K562 (cell line): Measurements from ENCODE around the gene KAT2B. TPM values are rescaled to one million over a fixed set of nuclear protein-coding genes. Genes with fewer than 3 reads are reported as not detected.

Source experiments
- ATAC-seq: fragments of 200-7000 bp; cut with Tn5 transposase; 3 replicates; pipeline ENCODE4 v1.9.1; 2020; ENCODE audit warnings: moderate library complexity
- BruUV-seq: library from RNA; stranded (reverse); fragments of 400-500 nt; replicated peaks from 2 replicates; lab custom pipeline; 2021; lab: Mats Ljungman, UMichigan
- CTCF ChIA-PET: fragments of 300-600 bp; formaldehyde crosslinking; extraction: SDS; loops from one replicate; lab custom pipeline; 2021; ENCODE audit warnings: low intra/inter-chr PET ratio; lab: Yijun Ruan, JAX
- POLR2A ChIA-PET: fragments of 300-600, 350-650 bp; sonication (Branson Sonifier 250); formaldehyde crosslinking; extraction: SDS; loops from one replicate; lab custom pipeline; 2021; ENCODE audit warnings: antibody characterized with exemption, inconsistent platforms; lab: Yijun Ruan, JAX
- DNase-seq, 4 experiments: peaks; one replicate each; pipeline versions ENCODE4 v3.0.0 to v3.0.0-alpha.2; 2011 to 2018; ENCODE audit warnings: low spot score in 3 of 4, mixed read lengths in 3 of 4; ENCODE audit errors: extremely low read depth in 1 of 4
- FAIRE-seq: peaks from 2 replicates; lab custom pipeline; 2011; peaks lifted over from hg19 to GRCh38; lab: Jason Lieb, UNC
- H2AFZ ChIP-seq: 2 replicates; pipeline ENCODE4 v1.6.0; 2011; ENCODE audit warnings: low read depth, low read length, control low read depth, inconsistent platforms
- H3K27ac ChIP-seq: fragments of 200-600 bp; 3 replicates; pipeline ENCODE4 v1.8.0; 2011; ENCODE audit warnings: low read depth, mild to moderate bottlenecking, control low read depth, inconsistent platforms, low read length, moderate library complexity, mixed read lengths; ENCODE audit errors: extremely low read depth
- H3K27me3 ChIP-seq, 2 experiments: fragments of 300-600 bp in 1 of 2; 2 replicates in 1 of 2; 3 replicates in 1 of 2; pipeline versions ENCODE4 v1.6.0 to v1.8.0; 2011; ENCODE audit warnings: inconsistent platforms in 2 of 2, low read length in 2 of 2, mild to moderate bottlenecking in 1 of 2, mixed read lengths in 1 of 2, moderate library complexity in 1 of 2; ENCODE audit not compliant: control insufficient read depth in 2 of 2, insufficient read depth in 2 of 2
- H3K36me3 ChIP-seq: fragments of 300-600 bp; 3 replicates; pipeline ENCODE4 v1.8.0; 2011; ENCODE audit warnings: mild to moderate bottlenecking, low read length, inconsistent platforms; ENCODE audit not compliant: control insufficient read depth, insufficient read depth
- H3K4me1 ChIP-seq, 2 experiments: fragments of 200-600 bp in 1 of 2; replicated peaks in 1 of 2; 2 replicates in 1 of 2; 3 replicates in 1 of 2; pipeline versions ENCODE4 v1.5.1 to v1.8.0; 2011; ENCODE audit warnings: inconsistent platforms in 2 of 2, low read length in 2 of 2, mild to moderate bottlenecking in 1 of 2, mixed read lengths in 1 of 2, moderate library complexity in 1 of 2; ENCODE audit not compliant: control insufficient read depth in 2 of 2, insufficient read depth in 2 of 2
- H3K4me2 ChIP-seq: 2 replicates; pipeline ENCODE4 v1.6.1; 2011; ENCODE audit warnings: low read length, control low read depth, inconsistent platforms, mixed read lengths; ENCODE audit not compliant: insufficient read depth
- H3K4me3 ChIP-seq: fragments of 200-600 bp; sonication (generic), shearing (Covaris generic); 2 replicates; pipeline ENCODE4 v1.5.1; 2016; ENCODE audit warnings: control low read depth, inconsistent platforms
- H3K79me2 ChIP-seq: fragments of 200-600 bp; 3 replicates; pipeline ENCODE4 v1.8.0; 2011; ENCODE audit warnings: low read length, inconsistent platforms; ENCODE audit not compliant: control insufficient read depth, insufficient read depth
- H3K9ac ChIP-seq, 2 experiments: 2 replicates each; pipeline versions ENCODE4 v1.6.0 to v1.6.1; 2011; ENCODE audit warnings: low read depth in 2 of 2, low read length in 2 of 2, control low read depth in 1 of 2, inconsistent platforms in 1 of 2, mild to moderate bottlenecking in 1 of 2, mixed read lengths in 1 of 2; ENCODE audit not compliant: insufficient read depth in 1 of 2
- H3K9me1 ChIP-seq: one replicate; pipeline ENCODE4 v1.6.0; 2011; ENCODE audit warnings: inconsistent platforms, mild to moderate bottlenecking, low read length, moderate library complexity; ENCODE audit not compliant: control insufficient read depth, insufficient read depth
- H3K9me3 ChIP-seq: replicated peaks from 2 replicates; pipeline ENCODE4 v1.5.1; 2011; ENCODE audit warnings: low read depth, low read length, inconsistent platforms; ENCODE audit not compliant: control insufficient read depth, insufficient read depth
- H4K20me1 ChIP-seq: replicated peaks from 2 replicates; pipeline ENCODE4 v1.6.1; 2011; ENCODE audit warnings: low read length, inconsistent platforms, mixed read lengths; ENCODE audit not compliant: control insufficient read depth, insufficient read depth
- ATF1 ChIP-seq, 2 experiments: fragments of 450-650 bp in 1 of 2; IDR thresholded peaks; 2 replicates each; pipeline ENCODE4 v1.6.1; 2016; ENCODE audit warnings: missing compliant biosample characterization in 1 of 2, missing genetic modification characterization in 1 of 2
- HCFC1 ChIP-seq: IDR thresholded peaks from 2 replicates; pipeline ENCODE4 v1.6.1; 2012; ENCODE audit warnings: low read depth, low read length, improper control_type of control experiment
- HSF4 ChIP-seq: fragments of 250-450 bp; sonication (Bioruptor Pico); IDR thresholded peaks from 2 replicates; pipeline ENCODE4 v2.1.2; 2022; ENCODE audit warnings: mild to moderate bottlenecking, moderate library complexity, borderline replicate concordance
- TRIM28 ChIP-seq: fragments of 450-650 bp; IDR thresholded peaks from 2 replicates; pipeline ENCODE4 v1.6.1; 2017
- ZKSCAN3 ChIP-seq: fragments of 250-450 bp; sonication (Bioruptor Pico); IDR thresholded peaks from 2 replicates; pipeline ENCODE4 v1.4.0; 2020
- ZNF124 ChIP-seq: sonication (generic); formaldehyde crosslinking; IDR thresholded peaks from 2 replicates; pipeline ENCODE4 v1.8.1; 2022; ENCODE audit warnings: missing genetic modification reagents
- ZNF232 ChIP-seq: sonication (generic); formaldehyde crosslinking; IDR thresholded peaks from 2 replicates; pipeline ENCODE4 v1.8.0; 2022; ENCODE audit warnings: mild to moderate bottlenecking, missing genetic modification reagents
- WGBS: fragments of 100-300 bp; shearing (Covaris generic); methylation state at CpG from one replicate; pipeline ENCODE4 v1.1.6; 2016; ENCODE audit warnings: low coverage, mixed read lengths; ENCODE audit not compliant: insufficient coverage; ENCODE audit errors: missing lambda C conversion rate; 5-methylcytosine and 5-hydroxymethylcytosine counted together
- in situ Hi-C: fragments of 300-500 bp; cut with MboI; formaldehyde crosslinking; loops from 4 replicates; pipeline ENCODE4 v1.15.0; 2018; ENCODE audit warnings: inconsistent platforms, mixed read lengths
- intact Hi-C: fragments of 100-400 bp; cut with micrococcal nuclease; formaldehyde crosslinking; loops from 2 replicates; pipeline ENCODE4 v1.14.2; 2022
- polyA plus RNA-seq, 8 experiments: library from polyadenylated mRNA; depleted of rRNA in 4 of 8; stranded (reverse) in 5 of 8; unstranded in 3 of 8; fragments of >200 nt; fragmentation: Nextera tagmentation in 2 of 8; fragmentation: Illumina TruSeq in 1 of 8; extraction: Ambion mirVana in 2 of 8; extraction: Trizol in 1 of 8; gene quantifications; 2 replicates each; pipeline versions ENCODE4 v1.2.1 to v1.2.3, GENCODE V29; 2011 to 2014; ENCODE audit warnings: inconsistent platforms in 1 of 8, missing spikeins in 1 of 8
- total RNA-seq, 7 experiments: library from RNA; depleted of rRNA in 6 of 7; stranded (reverse); fragments of >200 nt in 6 of 7; fragmentation: Illumina TruSeq in 2 of 7; extraction: Trizol in 2 of 7; gene quantifications; 2 replicates each; pipeline versions ENCODE4 v1.2.1 to v1.2.3, GENCODE V29; 2011 to 2021; ENCODE audit warnings: low replicate concordance in 1 of 7
- TF ChIP-seq, protein P1 (sequence below): fragments of 450-650 bp; conservative IDR thresholded peaks from 2 replicates; pipeline ENCODE4 v1.6.1; 2016; ENCODE audit warnings: missing genetic modification characterization, low read depth, mild to moderate bottlenecking, missing compliant biosample characterization, moderate library complexity
- TF ChIP-seq, protein P2 (sequence below): sonication (generic); formaldehyde crosslinking; IDR thresholded peaks from 2 replicates; pipeline ENCODE4 v1.8.0; 2022; ENCODE audit warnings: mild to moderate bottlenecking, low read depth, missing genetic modification reagents
- TF ChIP-seq, protein P3 (sequence below): fragments of 450-650 bp; IDR thresholded peaks from 2 replicates; pipeline ENCODE4 v1.6.1; 2018; ENCODE audit not compliant: partially characterized antibody
- TF ChIP-seq, protein P4 (sequence below): fragments of 450-650 bp; IDR thresholded peaks from 2 replicates; pipeline ENCODE4 v1.6.1; 2017; ENCODE audit warnings: mild to moderate bottlenecking, moderate library complexity

Gene KAT2B
- total and polyA plus RNA-seq, 9 of the 15 experiments (the other 6 are each of a cell fraction or from before 2014, with no cell fraction given): 3.3 to 14.9 (median 12.2) TPM

DNA sequence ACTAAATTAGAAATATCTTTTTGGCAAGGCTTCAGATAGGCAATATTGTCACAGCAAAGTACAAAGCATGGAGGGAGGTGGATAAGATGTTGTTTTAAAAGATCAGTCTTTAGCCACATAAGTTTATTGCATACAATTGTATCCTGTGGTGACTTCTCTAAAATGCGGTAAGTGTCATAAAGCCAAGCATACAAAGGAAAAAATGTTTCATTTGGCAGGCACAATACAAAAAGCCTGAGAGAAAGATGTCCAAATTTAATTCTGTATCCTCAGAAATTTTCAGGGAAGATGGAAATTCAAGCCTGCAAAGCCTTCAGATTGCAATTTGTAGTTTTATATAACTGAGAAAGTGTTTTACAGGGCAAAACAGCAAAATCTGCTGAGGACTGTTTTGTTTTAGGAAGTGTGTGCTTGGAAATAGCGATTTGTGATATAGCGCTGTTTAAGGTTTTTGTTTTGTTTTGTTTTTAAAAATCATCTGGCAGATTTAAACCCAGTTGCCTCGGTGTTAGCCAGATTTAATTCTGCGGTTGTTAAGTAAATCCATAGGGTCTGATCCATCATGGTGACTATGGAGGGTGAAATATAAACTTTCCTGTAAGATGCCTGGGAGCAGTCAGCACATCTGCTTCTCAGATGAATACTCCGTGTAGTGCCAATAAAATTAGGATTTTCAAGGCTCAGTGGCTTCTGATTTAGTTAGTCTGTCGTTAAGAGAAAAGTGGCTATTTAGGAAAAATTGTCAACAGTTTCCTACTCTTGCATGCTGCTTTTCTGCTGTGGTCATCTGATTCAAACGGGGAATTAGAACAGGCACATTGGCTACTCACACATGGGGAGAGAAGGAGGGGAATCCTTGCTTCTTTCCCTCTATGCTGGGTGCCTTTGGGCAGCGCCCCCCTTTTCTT lies 8.0 kb downstream of the KAT2B start (continued):
- TF ChIP-seq HSF4 (no peak), ZNF232 (no peak)
- TF ChIP-seq, protein P1, sequence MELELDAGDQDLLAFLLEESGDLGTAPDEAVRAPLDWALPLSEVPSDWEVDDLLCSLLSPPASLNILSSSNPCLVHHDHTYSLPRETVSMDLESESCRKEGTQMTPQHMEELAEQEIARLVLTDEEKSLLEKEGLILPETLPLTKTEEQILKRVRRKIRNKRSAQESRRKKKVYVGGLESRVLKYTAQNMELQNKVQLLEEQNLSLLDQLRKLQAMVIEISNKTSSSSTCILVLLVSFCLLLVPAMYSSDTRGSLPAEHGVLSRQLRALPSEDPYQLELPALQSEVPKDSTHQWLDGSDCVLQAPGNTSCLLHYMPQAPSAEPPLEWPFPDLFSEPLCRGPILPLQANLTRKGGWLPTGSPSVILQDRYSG: no peak

DNA sequence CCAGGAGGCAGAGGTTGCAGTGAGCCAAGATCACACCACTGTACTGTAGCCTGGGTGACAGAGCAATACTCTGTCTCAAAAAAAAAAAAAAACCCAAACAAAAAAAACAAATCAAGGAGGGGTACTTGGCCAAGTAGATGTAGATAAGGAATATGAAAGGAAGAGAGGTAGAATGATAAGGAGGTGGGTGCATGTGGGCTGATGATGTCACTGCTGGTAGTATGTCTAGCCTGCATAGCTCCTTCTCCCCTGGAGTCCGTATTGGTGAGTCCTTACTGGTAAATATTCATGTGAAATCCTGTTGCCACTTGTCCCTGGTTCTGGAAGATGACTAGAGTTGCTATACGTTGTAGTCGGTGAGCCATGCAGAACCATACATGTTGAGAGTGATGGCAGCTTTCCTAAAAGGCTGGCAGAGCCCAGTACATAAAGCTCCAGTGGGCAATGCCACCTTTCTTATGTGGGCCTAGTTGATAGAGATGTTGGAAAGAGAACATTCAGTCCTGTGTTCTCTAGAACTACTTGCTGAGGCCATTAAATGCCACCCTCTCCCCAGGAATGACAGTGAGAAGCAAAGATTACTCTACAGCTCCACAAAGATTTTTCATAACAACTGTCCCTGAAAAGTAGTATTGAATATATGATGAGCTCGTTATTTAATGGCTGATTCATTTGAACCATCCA lies 11.0 kb downstream of the KAT2B start:
- 41% methylated on average over 4 of the region's 4 CpGs for WGBS
- Histone ChIP-seq H3K27me3 (no peaks in the 10 kb centered on the region), H4K20me1 (no peaks in the 10 kb centered on the region), H3K9ac (no peak overlapping the region), H3K36me3 (no peaks in the 10 kb centered on the region), H2AFZ (no peak overlapping the region), H3K79me2 (peaks cover 11% of the 10 kb centered on the region; the same call in 2 of the 3 replicates), H3K9me1 (no peaks in the 10 kb centered on the region), H3K9me3 (no peaks in the 10 kb centered on the region), H3K4me1 (peaks cover 0 to 12% of the 10 kb centered on the region in 2 experiments; a peak in 2 of 5 replicates), H3K4me3 (no peak overlapping the region), H3K27ac (no peak overlapping the region), H3K4me2 (no peak overlapping the region)
- in situ Hi-C loops (no loop called here), intact Hi-C loops (no loop called here)
- POLR2A ChIA-PET: interaction anchor here (1.9 to 4.6 kb wide), 2 partner anchors 10 to 13 kb away, joined by 5 to 32 read pairs; partner anchors contain the start of gene KAT2B
- BruUV-seq: no TSS peak
- DNase-seq: peak in 1 of 4 experiments; percentile 30
- CTCF ChIA-PET: no interaction called here
- peak; percentile 15; the same call in 1 of the 3 replicates for ATAC-seq
- FAIRE-seq: peak; percentile 29
- no peak for TF ChIP-seq ZKSCAN3
- TF ChIP-seq, protein P2, sequence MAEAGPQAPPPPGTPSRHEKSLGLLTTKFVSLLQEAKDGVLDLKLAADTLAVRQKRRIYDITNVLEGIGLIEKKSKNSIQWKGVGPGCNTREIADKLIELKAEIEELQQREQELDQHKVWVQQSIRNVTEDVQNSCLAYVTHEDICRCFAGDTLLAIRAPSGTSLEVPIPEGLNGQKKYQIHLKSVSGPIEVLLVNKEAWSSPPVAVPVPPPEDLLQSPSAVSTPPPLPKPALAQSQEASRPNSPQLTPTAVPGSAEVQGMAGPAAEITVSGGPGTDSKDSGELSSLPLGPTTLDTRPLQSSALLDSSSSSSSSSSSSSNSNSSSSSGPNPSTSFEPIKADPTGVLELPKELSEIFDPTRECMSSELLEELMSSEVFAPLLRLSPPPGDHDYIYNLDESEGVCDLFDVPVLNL (CRISPR knock-in tag): no peak
- TF ChIP-seq, protein P3, sequence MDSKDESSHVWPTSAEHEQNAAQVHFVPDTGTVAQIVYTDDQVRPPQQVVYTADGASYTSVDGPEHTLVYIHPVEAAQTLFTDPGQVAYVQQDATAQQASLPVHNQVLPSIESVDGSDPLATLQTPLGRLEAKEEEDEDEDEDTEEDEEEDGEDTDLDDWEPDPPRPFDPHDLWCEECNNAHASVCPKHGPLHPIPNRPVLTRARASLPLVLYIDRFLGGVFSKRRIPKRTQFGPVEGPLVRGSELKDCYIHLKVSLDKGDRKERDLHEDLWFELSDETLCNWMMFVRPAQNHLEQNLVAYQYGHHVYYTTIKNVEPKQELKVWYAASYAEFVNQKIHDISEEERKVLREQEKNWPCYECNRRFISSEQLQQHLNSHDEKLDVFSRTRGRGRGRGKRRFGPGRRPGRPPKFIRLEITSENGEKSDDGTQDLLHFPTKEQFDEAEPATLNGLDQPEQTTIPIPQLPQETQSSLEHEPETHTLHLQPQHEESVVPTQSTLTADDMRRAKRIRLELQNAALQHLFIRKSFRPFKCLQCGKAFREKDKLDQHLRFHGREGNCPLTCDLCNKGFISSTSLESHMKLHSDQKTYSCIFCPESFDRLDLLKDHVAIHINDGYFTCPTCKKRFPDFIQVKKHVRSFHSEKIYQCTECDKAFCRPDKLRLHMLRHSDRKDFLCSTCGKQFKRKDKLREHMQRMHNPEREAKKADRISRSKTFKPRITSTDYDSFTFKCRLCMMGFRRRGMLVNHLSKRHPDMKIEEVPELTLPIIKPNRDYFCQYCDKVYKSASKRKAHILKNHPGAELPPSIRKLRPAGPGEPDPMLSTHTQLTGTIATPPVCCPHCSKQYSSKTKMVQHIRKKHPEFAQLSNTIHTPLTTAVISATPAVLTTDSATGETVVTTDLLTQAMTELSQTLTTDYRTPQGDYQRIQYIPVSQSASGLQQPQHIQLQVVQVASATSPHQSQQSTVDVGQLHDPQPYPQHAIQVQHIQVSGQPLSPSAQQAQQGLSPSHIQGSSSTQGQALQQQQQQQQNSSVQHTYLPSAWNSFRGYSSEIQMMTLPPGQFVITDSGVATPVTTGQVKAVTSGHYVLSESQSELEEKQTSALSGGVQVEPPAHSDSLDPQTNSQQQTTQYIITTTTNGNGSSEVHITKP: peak; percentile 41
- no peak for TF ChIP-seq ZNF124
- TF ChIP-seq, protein P4, sequence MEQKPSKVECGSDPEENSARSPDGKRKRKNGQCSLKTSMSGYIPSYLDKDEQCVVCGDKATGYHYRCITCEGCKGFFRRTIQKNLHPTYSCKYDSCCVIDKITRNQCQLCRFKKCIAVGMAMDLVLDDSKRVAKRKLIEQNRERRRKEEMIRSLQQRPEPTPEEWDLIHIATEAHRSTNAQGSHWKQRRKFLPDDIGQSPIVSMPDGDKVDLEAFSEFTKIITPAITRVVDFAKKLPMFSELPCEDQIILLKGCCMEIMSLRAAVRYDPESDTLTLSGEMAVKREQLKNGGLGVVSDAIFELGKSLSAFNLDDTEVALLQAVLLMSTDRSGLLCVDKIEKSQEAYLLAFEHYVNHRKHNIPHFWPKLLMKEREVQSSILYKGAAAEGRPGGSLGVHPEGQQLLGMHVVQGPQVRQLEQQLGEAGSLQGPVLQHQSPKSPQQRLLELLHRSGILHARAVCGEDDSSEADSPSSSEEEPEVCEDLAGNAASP: no peak
- no peak for TF ChIP-seq HCFC1
- TF ChIP-seq TRIM28: no peak
- no peak for TF ChIP-seq ATF1 (CRISPR knock-in tag; IDR thresholded peaks at IDR 0.05)
- peak; percentile 24; the same call in 1 of the 2 replicates for TF ChIP-seq ATF1 (tag; IDR thresholded peaks at IDR 0.05)
